HPDE6-E6E7 (cell line): ENCODE measurements around the gene FMOD.

Experiments used
- DNase-seq: peaks from one replicate; pipeline ENCODE4 v3.0.0; 2011; ENCODE audit warnings: missing footprints; ENCODE audit errors: extremely low spot score

Gene FMOD

DNA sequence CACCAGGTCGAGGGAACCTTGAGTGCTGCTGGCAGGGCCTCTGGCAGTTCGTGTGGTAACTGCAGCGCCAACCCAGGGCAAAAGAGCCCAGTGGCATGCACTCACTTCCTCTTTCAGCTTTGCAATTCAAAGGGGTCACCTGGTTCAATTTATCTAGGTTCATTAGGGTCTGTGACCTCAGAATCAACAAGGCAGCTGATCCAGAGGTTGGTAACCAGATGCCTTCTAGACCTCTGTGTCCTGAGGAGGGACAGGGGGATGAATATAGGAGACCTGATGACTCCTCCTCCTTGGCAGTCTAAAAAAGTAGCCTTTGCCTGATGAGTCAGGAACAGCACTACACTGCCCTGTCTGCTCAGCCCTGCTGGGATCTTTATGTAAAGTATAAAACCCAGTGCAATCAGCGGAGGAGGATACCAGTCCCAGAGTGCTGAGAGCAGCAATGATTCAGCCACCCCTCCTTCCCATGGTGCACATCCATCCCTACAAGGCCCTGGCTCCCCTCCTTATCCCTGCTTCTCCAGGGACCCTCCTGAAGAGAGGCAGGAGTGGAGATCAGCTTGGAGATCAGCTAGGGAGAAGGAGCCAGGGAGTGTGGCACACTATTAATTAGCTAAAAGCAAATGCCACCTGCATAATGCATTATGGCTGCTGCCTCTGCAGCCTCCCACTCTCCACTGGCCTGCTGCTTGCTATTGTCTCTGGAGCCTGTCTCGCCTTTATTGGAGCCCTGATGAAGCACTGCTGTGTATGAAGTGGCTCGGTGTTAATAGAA lies 11.2 kb upstream of the FMOD start:
- DNase-seq, result peak; percentile 33

DNA sequence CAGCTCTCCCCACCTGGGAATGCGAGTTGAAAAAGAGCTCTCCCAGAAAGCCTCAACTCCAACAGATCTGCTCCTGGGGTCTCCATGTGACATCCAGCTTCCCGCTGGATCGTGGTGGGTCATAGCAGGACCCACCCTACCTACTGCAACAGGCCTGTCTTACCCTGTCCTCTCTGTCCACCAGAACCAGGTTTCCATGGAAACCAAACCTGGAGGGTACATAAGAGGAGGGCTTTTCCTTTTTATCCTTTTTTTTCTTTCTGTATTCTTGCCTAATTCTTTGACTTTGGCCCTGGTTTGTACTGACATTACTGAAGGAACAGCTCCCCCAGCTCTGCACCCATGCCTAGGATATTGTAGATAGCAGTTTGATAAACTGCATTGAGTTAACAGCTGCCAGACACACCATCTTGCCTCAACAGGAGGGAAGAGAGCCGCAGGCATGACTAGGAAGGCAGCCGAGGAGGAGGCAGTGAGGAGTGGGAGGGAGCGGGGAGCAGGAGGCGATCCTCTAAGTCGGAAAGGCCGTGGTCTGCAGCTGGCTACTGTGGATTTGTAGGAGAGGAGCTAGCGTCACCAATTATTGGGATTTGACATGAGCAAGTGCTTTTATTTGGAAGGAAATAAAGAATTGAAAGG lies 9.7 kb upstream of the FMOD start:
- DNase-seq, result no peak

DNA sequence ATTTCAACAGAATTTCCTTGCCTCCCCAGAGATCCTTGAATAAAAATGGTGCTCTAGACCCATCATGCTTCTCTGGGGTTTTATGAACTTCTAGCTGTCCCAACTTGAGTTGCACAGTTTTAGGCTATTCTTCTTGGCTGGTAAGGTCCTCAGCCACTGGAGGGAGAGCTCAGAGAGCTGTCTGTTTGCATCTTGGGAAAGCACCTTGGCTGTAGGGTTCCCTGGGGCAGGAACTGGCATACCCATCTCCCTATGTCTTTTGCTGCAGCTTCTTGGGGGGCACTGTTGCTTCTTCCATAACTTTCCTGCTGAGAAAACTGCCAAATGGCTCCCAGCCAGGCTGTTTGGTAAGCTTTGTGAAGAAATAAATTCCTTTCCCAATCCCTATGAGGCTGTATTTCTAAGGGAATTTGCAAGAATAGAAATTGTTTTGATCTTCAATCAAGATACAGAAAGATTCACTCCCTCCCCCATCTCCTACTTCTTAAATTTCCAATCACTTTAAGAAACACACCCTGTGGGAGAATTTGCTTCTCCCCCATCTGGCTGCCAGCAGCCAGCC lies 8.2 kb upstream of the FMOD start:
- no peak for DNase-seq

DNA sequence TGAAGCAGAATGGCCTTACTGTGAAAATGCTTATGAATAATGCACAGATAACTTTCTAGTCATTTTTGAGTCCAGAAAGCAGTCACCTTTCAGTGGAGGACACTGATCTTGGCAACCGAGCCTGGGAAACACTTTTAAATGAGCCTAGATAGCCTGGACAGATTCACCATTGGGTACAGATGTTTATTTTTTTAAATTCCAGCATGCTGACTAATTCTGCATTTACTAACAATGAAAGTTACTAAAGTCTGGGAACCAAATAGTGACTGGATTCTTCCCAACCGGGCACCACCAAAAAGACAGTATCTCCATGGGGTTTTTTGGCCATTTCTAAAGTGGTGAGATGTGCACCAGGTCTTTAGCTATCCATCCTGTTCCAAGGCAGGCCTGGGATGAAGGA lies 3.3 kb upstream of the FMOD start:
- DNase-seq, result no peak

- no peak for DNase-seq
Observed at GRCh38 chr1:203353486-203353885, 2.6 kb upstream of the FMOD start.

DNA sequence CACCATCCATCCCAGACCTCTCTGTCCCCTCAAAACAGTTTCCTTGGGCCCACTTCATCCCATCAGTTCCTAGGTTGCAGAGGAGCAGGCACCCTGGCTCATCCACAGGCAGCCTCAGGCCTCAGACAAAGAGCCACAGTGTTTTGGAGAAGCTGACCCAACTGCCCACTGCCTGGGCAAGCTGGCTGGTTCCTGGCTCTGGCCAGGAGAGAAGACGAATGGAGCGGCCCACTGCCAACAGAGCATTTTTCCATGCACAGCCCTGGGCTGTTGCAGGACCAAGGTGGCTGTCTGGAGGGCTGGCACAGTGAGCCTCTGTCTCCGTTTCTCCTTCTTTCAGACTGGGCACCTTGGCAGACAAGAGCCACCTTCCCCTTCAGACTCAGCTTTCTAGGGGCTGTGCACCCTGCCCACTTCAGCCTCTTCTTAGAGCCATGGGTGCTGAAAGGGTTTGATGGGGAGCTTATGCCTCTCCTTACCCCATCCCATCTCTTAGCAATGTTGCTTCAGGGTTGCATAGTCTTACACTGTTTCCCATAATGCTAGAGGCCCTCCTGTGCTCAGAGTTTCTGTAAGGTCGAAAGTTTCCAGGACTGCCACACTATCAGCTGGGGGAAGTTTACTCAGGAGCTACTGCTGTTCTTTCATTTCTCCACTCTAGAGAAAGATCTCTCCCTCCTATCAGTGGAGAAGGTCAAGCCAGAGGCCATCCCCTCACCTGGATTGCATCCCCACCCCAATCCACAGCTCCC lies 973 bp downstream of the FMOD start:
- DNase-seq, result no peak

- no peak for DNase-seq
Observed at GRCh38 chr1:203349166-203349565, 1.8 kb downstream of the FMOD start.

DNA sequence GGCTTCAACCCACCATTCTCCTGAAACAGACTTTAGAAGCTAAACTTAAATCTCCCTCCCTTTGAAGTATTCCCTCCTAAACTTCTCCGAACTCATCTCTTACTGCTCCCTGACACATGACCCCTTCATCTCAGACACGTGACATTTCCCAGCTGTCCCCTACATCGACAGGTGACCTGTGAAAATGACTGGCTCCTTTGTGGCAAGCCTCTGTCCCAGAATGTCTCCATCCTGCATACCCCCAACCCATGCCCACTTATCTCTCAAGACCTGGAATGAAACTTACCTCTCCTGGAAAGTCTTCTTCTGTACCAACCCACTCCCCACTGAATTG lies 4.2 kb downstream of the FMOD start:
- DNase-seq, result no peak

GRCh38 chr1:203346060-203346768 lies 4.7 kb downstream of the FMOD start:
- DNase-seq, result no peak

- DNase-seq, result no peak
Observed at GRCh38 chr1:203343956-203344754, 6.8 kb downstream of the FMOD start.

DNA sequence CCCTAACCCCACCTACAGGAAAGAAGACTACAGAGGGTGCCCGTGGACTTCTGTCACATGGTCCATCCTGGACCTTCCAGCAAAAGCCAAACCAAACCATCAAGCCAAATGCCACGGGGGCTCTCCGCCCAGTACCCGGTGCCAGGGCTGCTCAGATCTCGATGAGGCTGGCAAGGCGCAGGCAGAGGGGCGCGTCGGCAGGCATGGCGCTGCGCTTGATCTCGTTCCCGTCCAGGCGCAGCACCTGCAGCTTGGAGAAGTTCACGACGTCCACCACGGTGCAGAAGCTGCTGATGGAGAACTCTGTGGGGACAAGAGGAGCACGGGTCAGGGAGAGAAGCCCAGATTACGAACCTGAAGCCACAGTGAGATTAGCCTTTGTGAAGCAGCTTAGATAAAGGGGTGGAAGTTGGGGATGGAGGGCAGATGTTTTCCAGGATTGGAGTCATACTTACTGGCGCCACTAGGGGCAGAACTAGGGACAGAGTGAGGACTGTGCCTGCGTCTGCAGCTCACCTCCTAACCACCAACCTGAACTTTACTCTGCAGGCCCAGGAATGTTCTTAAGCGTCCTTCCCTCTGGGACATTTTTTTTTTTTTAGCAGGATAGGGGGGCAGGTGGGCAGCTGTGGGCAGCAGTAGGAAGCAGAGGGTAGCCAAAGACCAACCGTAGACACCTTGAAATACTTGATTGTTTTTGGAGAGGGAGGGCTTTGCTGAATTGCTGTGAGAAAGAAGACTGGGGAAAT lies 8.6 kb downstream of the FMOD start:
- peak; percentile 73 for DNase-seq

DNA sequence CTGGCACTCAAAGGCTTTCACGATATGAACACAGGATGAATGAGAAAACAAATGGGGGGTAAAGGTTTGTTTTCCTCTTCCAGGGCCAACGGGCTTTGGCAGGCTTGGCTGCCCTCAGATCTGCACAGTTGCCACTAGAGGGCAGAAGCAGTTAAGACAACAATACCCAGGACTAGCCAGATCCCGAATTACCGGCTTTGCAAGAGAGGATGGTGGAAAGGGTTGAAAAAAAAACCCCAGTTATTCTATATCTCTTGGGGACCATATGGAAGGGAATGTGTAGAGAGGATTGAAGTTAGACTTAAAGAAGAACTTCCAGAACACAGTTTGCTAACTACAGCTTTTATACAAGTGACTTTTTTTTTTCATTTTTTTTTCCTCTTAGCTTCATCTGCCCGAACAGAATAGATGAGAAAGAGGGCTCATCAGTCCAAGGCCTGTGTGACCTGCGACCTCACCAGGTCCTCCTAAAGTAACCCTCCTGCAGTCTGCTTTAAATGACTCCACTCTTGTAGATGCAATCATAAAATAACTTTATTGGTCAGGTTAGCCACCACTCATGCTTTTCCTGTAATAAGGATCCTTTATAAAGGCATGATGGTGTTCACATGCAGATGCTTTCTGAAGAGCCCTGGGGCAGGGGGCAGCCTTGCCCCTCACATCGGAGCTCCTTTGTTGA lies 10.7 kb downstream of the FMOD start:
- DNase-seq, result peak; percentile 89

DNA sequence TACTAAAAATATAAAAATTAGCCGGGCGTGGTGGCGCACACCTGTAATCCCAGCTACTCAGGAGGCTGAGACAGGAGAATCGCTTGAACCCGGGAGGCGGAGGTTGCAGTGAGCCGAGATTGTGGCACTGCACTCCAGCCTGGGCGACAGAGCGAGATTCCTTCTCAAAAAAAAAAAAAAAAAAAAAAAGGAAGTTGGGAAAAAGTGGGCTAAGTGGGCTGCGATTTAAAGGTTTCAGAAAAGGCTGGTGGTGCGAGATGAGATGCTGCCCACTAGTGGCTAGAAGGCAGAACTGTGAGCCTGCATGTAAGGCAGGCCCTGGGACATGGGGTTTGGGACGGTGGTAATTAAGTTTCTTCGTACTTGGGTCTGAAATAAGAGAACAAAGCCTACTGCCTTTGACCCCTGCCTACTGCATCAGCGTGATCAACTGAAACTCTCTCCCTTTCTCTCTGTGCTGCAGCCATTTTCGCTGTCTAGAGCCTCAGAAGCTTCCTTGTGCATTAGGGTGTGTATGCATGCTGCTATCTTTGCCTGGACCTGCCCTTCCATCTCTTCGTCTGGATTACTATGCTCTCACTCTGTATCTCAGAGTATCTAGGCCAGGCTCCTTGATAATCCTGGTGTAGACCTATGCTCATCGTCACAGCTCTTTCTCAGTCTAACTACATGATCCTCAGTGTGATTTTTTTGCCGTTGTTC lies 12.4 kb downstream of the FMOD start:
- DNase-seq, result peak; percentile 67

- no peak for DNase-seq
Observed at GRCh38 chr1:203336097-203336496, 14.8 kb downstream of the FMOD start.

GRCh38 chr1:203335503-203335902 lies 15.4 kb downstream of the FMOD start:
- DNase-seq, result no peak

- DNase-seq, result no peak
Observed at GRCh38 chr1:203331224-203331623, 19.7 kb downstream of the FMOD start.

DNA sequence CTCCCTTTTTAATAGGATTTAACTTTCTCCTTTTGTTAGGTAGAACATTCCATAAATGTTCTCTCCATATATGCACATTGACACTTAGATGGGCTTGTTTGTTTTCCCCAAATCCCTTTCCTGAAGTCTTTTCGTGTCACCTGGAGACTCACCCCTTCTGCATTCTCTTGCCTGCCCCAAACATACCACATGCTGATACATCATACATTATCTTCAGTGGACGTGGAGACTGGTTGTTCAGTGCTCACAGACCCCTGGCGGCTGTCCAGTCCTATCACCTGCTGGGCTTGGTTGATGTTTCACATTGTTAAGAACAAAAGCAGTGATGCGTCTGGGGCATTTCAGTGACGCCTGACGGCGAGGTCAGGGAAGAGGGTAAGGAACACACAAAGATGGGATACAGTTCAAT lies 22.2 kb downstream of the FMOD start:
- peak; percentile 62 for DNase-seq

DNA sequence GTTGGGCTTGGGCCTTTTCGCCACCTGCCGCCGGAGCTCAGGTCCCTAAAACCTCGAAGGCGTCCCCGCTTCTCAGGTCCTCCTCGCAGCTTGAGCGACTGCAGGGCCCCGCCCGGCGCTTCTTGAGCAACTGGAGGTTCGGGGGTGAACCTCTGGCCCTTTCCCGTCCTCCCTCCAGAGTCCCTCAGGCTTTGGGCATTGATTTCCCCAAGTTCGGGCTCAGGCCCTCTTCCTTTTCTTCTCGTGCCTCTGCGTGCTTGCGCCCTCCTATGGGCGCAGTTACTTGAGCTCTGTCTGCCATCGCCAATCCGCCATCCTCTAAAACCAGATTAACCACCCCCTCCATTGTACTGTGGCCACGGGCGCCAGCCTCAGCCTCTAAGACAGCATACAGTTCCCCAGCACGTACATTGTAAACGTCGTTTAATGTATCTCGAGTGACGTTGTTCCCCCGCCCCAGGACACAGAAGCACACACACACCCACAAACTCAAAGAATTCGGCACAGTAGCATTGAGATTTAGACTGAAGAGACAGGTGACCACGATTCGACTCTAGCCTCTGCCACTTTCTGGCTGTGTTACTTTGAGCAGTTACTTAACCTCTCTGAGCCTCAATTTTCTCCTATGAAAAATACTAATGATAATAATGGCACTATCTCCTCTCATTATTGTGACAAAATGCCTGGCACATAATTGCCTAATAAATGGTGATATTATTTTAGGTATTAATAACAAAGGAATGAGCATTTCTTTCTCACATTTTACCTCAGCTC lies 23.1 kb downstream of the FMOD start:
- peak; percentile 75 for DNase-seq
